DMS 273 (cell line): ENCODE measurements around the gene PSTPIP2.

ENCODE experiments used
- DNase-seq: peaks from one replicate; lab custom pipeline; 2025; ENCODE audit not compliant: unreplicated experiment; lab: John Stamatoyannopoulos, UW

Gene PSTPIP2

DNA sequence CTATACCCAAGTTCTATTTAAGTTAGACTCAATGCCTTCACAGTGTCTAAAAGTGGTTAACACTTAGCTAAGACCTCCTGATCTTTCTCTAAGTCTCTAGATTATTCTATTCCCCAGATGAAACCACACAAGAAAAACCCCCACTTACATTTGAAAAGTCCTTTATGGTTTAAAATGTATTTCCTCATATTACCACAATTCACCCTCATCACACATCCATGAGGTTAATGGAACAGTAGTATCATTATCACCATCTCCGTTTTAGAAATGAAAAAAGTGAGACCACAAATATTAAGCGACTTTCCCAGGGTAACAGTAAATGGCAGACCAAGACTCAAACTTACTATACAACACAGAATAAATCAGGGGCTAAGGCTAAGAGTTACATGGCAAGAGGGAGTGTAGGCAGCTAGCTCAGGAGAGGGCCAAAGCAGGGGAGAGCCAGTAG, 133.5 kb downstream of the PSTPIP2 start:
- no peak for DNase-seq

DNA sequence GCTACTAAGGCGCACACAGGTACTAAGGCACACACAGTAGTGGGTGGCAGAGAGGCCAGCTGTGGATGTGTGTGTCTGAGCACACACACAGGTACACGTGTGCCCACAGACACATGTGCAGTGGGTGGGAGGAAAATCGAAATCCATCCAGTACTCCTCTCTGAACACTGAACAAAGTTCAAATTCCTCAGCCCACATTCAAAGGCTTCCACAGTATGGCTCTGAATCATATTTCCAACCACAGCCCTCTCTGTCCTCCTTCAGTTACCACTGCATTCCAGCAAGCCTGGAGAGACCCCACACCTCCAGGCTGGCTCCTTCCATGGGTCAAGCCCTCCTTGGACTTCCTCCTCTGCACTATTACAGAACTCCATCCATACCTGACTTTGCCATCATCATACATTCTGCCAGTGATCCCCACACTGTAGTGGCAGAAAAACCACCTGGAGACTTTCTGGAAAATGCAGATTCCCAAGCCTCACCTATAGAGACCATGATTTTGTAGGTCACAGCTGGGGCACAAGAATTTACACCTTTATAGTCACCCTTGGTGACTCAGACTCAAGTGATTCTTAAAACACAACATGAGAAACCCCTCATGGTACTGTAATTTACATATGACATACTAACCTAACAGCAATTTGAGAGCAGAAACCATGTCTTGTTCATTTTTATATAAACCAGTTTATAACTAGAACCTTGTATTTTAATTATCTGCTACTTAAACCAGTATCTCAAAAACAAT, 136.3 kb downstream of the PSTPIP2 start:
- no peak for DNase-seq
